GM12892 (cell line): ENCODE results near the gene TBC1D13.
A peak's percentile ranks its signal among the peaks of the same experiment; 100 is the strongest.

Experiments used
- DNase-seq: peaks from one replicate; pipeline ENCODE4 v3.0.0; 2011; ENCODE audit not compliant: insufficient read length
- FAIRE-seq: peaks from 2 replicates; lab custom pipeline; 2011; peaks lifted over from hg19 to GRCh38; lab: Jason Lieb, UNC
- POLR2A ChIP-seq: IDR thresholded peaks from 2 replicates; pipeline ENCODE4 v1.6.1; 2011; ENCODE audit warnings: low read depth, low read length, control low read depth
- POLR2AphosphoS5 ChIP-seq: IDR thresholded peaks from 2 replicates; pipeline ENCODE4 v1.6.1; 2011; ENCODE audit warnings: low read depth, low read length, control low read depth
- TAF1 ChIP-seq: IDR thresholded peaks from 2 replicates; pipeline ENCODE4 v1.6.1; 2011; ENCODE audit warnings: low read depth, mild to moderate bottlenecking, control low read depth, low read length, borderline replicate concordance

TBC1D13 gene

GRCh38 chr9:128823362-128823902, 36.4 kb downstream of the TBC1D13 start:
- FAIRE-seq (no peak), DNase-seq (no peak)
- TF ChIP-seq TAF1 (no peak), POLR2AphosphoS5 (no peak), POLR2A (no peak)

GRCh38 chr9:128823903-128824406, 36.9 kb downstream of the TBC1D13 start:
- no peak for FAIRE-seq
- DNase-seq: no peak
- TF ChIP-seq TAF1 (no peak), POLR2A (no peak), POLR2AphosphoS5 (no peak)

DNA sequence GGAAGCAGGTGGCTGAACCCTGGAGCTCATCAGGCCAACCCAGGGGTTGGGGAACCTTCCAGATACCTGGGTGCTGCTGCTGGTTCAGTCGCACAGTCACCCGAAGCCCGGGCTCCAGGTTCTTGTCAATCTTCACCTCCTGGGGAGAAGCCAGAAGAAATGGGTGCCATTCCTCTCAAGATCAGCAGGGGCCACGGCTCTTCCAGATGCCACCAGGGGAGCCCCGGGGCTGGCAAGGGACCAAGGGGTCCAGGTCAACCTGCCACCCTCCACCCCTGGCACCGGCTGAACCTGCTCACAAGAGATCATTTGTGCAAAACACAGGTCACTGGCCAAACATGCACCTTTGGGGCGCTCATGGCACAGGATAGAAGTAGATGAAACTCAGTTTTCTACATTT, 37.9 kb downstream of the TBC1D13 start:
- DNase-seq (no peak), FAIRE-seq (no peak)
- TF ChIP-seq TAF1 (no peak), POLR2A (no peak), POLR2AphosphoS5 (no peak)

GRCh38 chr9:128825923-128826700, 39.1 kb downstream of the TBC1D13 start:
- DNase-seq: no peak
- TF ChIP-seq TAF1 (no peak), POLR2AphosphoS5 (no peak), POLR2A (no peak)
- no peak for FAIRE-seq

DNA sequence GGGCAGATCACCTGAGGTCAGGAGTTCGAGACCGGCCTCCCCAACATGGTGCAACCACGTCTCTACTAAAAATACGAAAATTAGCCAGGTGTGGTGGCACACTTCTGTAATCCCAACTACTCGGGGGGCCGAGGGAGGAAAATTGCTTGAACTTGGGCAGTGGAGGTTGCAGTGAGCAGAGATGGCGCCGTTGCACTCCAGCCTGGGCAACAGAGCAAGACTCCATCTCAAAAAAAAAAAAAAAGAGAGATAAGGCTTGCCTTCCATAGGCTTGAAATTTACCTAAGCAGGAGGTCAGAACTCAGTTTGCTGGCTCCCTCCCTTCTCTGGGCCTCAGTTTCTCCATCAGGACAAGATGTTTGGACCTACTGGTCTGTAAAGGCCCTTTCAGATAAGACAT, 41.2 kb downstream of the TBC1D13 start:
- TF ChIP-seq POLR2A: no peak
- TF ChIP-seq TAF1: no peak
- no peak for TF ChIP-seq POLR2AphosphoS5
- no peak for FAIRE-seq
- DNase-seq: no peak

GRCh38 chr9:128828719-128829452, 41.8 kb downstream of the TBC1D13 start:
- FAIRE-seq (no peak), DNase-seq (peak; percentile 35)
- TF ChIP-seq TAF1: no peak
- TF ChIP-seq POLR2AphosphoS5: no peak
- TF ChIP-seq POLR2A: no peak

DNA sequence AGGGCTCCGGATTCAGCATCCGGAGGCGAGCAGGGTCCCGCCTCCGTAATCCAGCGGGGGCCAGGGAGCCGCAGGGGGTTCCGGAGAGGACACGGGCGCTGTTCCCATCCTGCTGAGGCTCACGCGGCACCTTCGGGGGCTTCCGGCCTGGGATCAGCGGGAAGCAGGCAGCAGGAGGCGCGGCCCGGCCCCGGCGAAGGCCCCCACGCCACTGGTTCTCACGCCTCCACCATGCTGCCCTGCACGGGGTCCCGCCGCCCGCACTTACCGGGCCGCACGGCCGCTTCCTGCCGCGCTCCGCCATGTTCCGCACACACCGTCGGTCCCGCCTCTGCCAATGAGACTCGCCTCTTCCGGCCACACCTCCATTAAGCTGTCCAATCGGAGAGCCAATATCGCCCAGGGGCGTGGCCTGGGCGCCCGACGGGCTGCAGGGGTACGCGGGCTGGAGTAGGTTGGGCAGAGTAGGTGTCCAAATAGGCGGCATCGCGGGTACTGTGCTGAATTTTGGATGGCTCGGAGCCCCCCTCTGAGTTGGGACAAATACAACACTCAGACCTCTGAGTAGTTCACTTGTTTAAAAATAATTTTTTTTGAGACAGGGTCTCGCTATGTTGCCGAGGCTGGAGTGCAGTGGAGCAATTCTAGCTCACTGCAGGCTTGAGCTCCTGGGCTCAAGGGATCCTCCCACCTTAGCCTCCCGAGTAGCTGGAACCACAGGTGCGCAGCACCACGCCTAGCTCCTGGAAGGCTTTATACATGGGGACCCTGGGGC, 42.6 kb downstream of the TBC1D13 start, which contains the start of gene SPOUT1:
Gene SPOUT1, minus strand, starts transcription at position 318 of the 775 bp plus-strand sequence. Its CDS starts 14 bp downstream, at position 304.
- TF ChIP-seq POLR2AphosphoS5: peak; percentile 90
- peak; percentile 88 for TF ChIP-seq TAF1
- peak; percentile 95 for TF ChIP-seq POLR2A
- DNase-seq (peak; percentile 99), FAIRE-seq (peak; percentile 95)

DNA sequence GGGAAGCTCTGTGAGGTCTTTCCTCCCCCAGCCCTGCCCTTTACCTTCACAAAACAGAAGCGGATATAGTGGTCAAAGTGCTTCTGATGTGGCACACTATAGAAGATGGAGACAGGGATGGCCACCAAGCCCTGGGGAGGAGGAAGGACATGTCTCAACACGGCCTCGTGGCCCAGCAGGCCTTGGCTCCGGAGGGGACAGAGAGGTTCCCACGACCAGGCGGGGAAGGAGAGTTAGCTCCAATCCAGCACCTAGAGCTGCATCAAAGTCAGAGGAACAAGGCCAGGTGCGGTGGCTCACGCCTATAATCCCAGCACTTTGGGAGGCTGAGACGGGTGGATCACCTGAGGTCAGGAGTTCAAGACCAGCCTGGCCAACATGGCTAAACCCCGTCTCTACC, 46.6 kb downstream of the TBC1D13 start:
- DNase-seq (no peak), FAIRE-seq (no peak)
- no peak for TF ChIP-seq POLR2A
- TF ChIP-seq TAF1: no peak
- no peak for TF ChIP-seq POLR2AphosphoS5

GRCh38 chr9:128835246-128836210, 48.5 kb downstream of the TBC1D13 start:
- DNase-seq: no peak
- no peak for FAIRE-seq
- no peak for TF ChIP-seq POLR2AphosphoS5
- no peak for TF ChIP-seq POLR2A
- TF ChIP-seq TAF1: no peak
